SH-SY5Y (cell line): ENCODE results near the gene C19orf81.

Source experiments
- GATA2 ChIP-seq: IDR thresholded peaks from 2 replicates; pipeline ENCODE4 v1.6.1; 2011; ENCODE audit warnings: mild to moderate bottlenecking, low read depth, low read length
- GATA3 ChIP-seq: IDR thresholded peaks from 2 replicates; pipeline ENCODE4 v1.6.1; 2011; ENCODE audit warnings: low read depth, mild to moderate bottlenecking, low read length, moderate library complexity

GRCh38 chr19:50607388-50607787 lies 41.9 kb upstream of the C19orf81 start:
- TF ChIP-seq GATA2 (no peak), GATA3 (no peak)
